ENCODE measurements around the gene CLDN1. TPM values are rescaled to one million over a fixed set of nuclear protein-coding genes. Genes with fewer than 3 reads are reported as not detected.

The CLDN1 gene
- total RNA-seq, 1 donor from 2014 or later, result 40.3 TPM

GRCh38 chr3:190330936-190331734 is 8.9 kb upstream of the CLDN1 start:
- ATAC-seq, result no peak

- peak; percentile 32 for ATAC-seq
These were observed 4.7 kb upstream of the CLDN1 start for GRCh38 chr3:190326930-190327329.

- ATAC-seq, result no peak
These were observed 4.1 kb upstream of the CLDN1 start for GRCh38 chr3:190326361-190326760.

GRCh38 chr3:190325923-190326322 is 3.7 kb upstream of the CLDN1 start:
- peak; percentile 72 for ATAC-seq

GRCh38 chr3:190323246-190323626 is 990 bp upstream of the CLDN1 start:
- ATAC-seq, result no peak

GRCh38 chr3:190322604-190323245 is 479 bp upstream of the CLDN1 start:
- no peak for ATAC-seq

GRCh38 chr3:190320594-190321362 is 1.5 kb downstream of the CLDN1 start:
- no peak for ATAC-seq

- peak; percentile 81 for ATAC-seq
These were observed 2.6 kb downstream of the CLDN1 start for GRCh38 chr3:190319660-190320059.

- ATAC-seq, result peak; percentile 81
These were observed 3.6 kb downstream of the CLDN1 start for GRCh38 chr3:190318666-190319065.

GRCh38 chr3:190314741-190315140 is 7.5 kb downstream of the CLDN1 start:
- ATAC-seq, result no peak

GRCh38 chr3:190309414-190309813 is 12.8 kb downstream of the CLDN1 start:
- no peak for ATAC-seq

GRCh38 chr3:190308154-190308553 is 14.1 kb downstream of the CLDN1 start:
- no peak for ATAC-seq

GRCh38 chr3:190307164-190307545 is 15.1 kb downstream of the CLDN1 start:
- ATAC-seq, result no peak

GRCh38 chr3:190306513-190307163 is 15.6 kb downstream of the CLDN1 start:
- ATAC-seq, result peak; percentile 96

- ATAC-seq, result no peak
These were observed 16.2 kb downstream of the CLDN1 start for GRCh38 chr3:190306026-190306425.

GRCh38 chr3:190305406-190305805 is 16.8 kb downstream of the CLDN1 start:
- ATAC-seq, result no peak

- ATAC-seq, result no peak
These were observed 18.4 kb downstream of the CLDN1 start for GRCh38 chr3:190303884-190304283.

GRCh38 chr3:190302212-190302867 is 19.9 kb downstream of the CLDN1 start:
- ATAC-seq, result no peak

GRCh38 chr3:190301591-190301990 is 20.7 kb downstream of the CLDN1 start:
- ATAC-seq, result no peak

- ATAC-seq, result no peak
These were observed 22.3 kb downstream of the CLDN1 start for GRCh38 chr3:190299969-190300368.

- no peak for ATAC-seq
These were observed 28.2 kb downstream of the CLDN1 start for GRCh38 chr3:190294030-190294429.

GRCh38 chr3:190293621-190294020 is 28.6 kb downstream of the CLDN1 start:
- ATAC-seq, result no peak

Measured in esophagus mucosa (tissue), 1 donor.